Esophagus (tissue), 2 donors: ENCODE data around the gene FSCN2. TPM values are rescaled to one million over a fixed set of nuclear protein-coding genes. Genes with fewer than 3 reads are reported as not detected.

Experiments used
- H3K27ac ChIP-seq, 2 donors: one replicate each; pipeline ENCODE4 v1.5.1; 2013; ENCODE audit warnings: low read depth in 2 of 2, mild to moderate bottlenecking in 2 of 2, inconsistent platforms in 1 of 2, low read length in 1 of 2, moderate library complexity in 1 of 2
- H3K27me3 ChIP-seq, 2 donors: one replicate each; pipeline ENCODE4 v1.6.1; 2013; ENCODE audit warnings: low read length in 2 of 2, control low read depth in 1 of 2, mild to moderate bottlenecking in 1 of 2; ENCODE audit not compliant: insufficient read depth in 2 of 2, control insufficient read depth in 1 of 2
- H3K36me3 ChIP-seq, 2 donors: one replicate each; pipeline ENCODE4 v1.6.1; 2013; ENCODE audit warnings: low read length in 1 of 2; ENCODE audit not compliant: control insufficient read depth in 2 of 2, insufficient read depth in 2 of 2
- H3K4me1 ChIP-seq, 2 donors: one replicate each; pipeline ENCODE4 v1.6.1; 2013; ENCODE audit warnings: low read length in 1 of 2; ENCODE audit not compliant: control insufficient read depth in 2 of 2, insufficient read depth in 2 of 2
- H3K4me3 ChIP-seq, 2 donors: one replicate each; pipeline ENCODE4 v1.5.1; 2013; ENCODE audit warnings: low read length in 2 of 2, mild to moderate bottlenecking in 2 of 2, low read depth in 1 of 2, moderate library complexity in 1 of 2
- H3K9me3 ChIP-seq, 2 donors: one replicate each; pipeline ENCODE4 v1.6.1; 2013; ENCODE audit warnings: mild to moderate bottlenecking in 2 of 2, low read depth in 1 of 2, low read length in 1 of 2, moderate library complexity in 1 of 2; ENCODE audit not compliant: control insufficient read depth in 2 of 2, insufficient read depth in 1 of 2
- WGBS, 2 donors: extraction: QIAGEN DNeasy Blood & Tissue Kit; methylation state at CpG; one replicate each; pipeline ENCODE4 v1.1.7; 2013; 5-methylcytosine and 5-hydroxymethylcytosine counted together
- polyA plus RNA-seq, 2 donors: library from polyadenylated mRNA; stranded (reverse); fragments of 200-250 nt; gene quantifications; one replicate each; pipeline ENCODE4 v1.2.3, GENCODE V29; 2013
- donor health status: healthy with polysubstance abuse.
- donor health status: Bipolar disorder and iron deficiency.

FSCN2 gene, protein sequence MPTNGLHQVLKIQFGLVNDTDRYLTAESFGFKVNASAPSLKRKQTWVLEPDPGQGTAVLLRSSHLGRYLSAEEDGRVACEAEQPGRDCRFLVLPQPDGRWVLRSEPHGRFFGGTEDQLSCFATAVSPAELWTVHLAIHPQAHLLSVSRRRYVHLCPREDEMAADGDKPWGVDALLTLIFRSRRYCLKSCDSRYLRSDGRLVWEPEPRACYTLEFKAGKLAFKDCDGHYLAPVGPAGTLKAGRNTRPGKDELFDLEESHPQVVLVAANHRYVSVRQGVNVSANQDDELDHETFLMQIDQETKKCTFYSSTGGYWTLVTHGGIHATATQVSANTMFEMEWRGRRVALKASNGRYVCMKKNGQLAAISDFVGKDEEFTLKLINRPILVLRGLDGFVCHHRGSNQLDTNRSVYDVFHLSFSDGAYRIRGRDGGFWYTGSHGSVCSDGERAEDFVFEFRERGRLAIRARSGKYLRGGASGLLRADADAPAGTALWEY
- polyA plus RNA-seq, result 1 to 10 TPM in 1 of 2 donors, under 1 TPM in 1; 0.54 to 2.0 TPM

DNA sequence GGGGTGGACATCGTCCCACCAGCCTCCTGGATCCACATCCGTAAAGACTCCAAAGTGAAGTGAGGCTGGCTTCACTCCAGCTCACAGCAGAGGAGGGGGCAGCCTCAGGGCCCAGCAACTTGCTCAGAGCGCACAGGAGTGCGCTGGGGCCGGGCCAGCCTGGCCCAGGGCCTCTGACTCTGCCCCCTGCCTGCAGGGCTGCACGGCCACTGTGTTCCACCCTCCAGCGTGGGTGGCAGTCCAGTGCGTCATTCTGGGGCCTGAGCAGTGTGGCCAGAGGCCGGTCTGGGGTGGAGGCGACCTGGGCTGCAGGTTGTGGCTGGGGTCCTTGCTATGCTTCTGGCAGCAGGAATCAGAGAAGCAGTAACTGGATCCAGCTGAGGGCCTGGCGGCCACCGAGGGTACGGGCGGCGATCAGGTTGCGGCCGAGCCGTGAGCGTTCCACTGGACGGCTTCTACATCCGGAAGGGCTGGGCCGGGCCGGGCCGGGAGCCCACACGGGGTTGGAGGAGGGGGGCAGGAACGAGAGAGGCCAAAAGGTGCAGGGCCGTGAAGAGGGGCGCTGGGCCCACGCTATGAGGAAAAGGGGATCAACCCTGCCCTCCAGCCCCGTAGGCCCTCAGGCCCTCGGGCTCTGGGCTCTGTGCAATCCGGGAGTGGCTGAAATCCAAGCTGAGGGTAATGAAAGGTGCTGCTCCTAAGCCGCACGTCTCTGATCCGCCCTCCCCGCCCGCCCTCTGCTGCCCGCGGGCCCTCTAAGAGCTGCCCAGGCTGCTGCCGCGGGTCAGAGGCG lies at the start of gene FSCN2:
FSCN2 (plus strand) TSS at position 787 of the 793 bp plus-strand sequence. CDS start 155 bp downstream, outside the sequence.
- 27 to 36% methylated on average over 36 to 42 of the region's 42 CpGs for WGBS, 2 donors
- H3K4me3 ChIP-seq, result no peak within 1 kb of the TSS
- H3K27ac ChIP-seq, result no peak within 1 kb of the TSS
- peaks cover 0 to 9% of the 10 kb centered on the region in 2 donors for H3K9me3 ChIP-seq
- peaks cover 0 to 15% of the 10 kb centered on the region in 2 donors for H3K4me1 ChIP-seq
- H3K27me3 ChIP-seq, result peaks cover 0 to 7% of the 10 kb centered on the region in 2 donors
- no peaks in the 10 kb centered on the region for H3K36me3 ChIP-seq

DNA sequence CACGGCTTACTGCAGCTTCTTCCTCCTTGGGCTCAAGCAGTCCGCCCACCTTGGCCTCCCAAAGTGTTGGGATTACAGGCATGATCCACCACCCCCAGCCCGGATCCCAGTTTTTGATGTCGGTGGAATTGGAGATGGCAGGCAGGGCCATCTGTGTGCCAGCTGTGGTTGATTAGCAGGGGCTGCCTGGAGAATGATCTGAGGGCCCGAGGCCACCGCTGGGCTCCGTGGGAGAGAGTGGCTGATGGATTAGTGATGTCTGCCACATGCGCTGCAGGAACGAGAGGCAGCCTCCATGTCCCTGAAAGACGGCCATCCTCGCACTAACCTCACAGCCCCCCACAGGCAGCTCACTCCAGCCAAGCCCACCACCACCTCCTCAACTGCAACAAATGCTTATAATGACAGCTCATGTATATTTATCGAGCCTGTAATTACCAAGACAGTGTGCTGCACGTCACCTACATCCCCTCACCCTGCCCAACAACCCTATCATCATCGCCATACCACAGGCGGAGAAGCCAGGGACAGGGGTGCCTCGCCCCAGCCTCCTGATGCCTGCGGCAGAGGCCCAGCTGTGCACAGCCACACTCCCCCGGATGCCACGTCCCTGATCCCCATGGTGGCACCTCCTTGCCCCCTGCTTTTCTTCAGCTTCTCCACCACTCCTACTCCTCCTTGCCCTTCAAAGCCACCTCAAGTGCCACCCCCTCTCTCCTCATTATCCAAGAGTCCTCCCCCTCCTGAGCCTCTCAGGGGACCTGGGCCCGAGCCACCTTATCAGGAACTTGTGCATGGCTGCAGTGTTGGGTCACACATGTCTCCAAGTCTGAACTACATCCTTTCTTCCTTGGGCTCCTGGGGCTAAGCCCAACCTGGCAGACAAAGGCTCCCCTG lies 48.8 kb upstream of the FSCN2 start:
- no peak overlapping the region for H3K27ac ChIP-seq
- no peaks in the 10 kb centered on the region for H3K27me3 ChIP-seq
- H3K36me3 ChIP-seq, result no peaks in the 10 kb centered on the region
- H3K4me3 ChIP-seq, result no peak overlapping the region
- H3K9me3 ChIP-seq, result peaks cover 0 to 2% of the 10 kb centered on the region in 2 donors
- 84 to 90% methylated on average over 20 of the region's 20 CpGs for WGBS, 2 donors
- H3K4me1 ChIP-seq, result peaks cover 8 to 13% of the 10 kb centered on the region in 2 donors

DNA sequence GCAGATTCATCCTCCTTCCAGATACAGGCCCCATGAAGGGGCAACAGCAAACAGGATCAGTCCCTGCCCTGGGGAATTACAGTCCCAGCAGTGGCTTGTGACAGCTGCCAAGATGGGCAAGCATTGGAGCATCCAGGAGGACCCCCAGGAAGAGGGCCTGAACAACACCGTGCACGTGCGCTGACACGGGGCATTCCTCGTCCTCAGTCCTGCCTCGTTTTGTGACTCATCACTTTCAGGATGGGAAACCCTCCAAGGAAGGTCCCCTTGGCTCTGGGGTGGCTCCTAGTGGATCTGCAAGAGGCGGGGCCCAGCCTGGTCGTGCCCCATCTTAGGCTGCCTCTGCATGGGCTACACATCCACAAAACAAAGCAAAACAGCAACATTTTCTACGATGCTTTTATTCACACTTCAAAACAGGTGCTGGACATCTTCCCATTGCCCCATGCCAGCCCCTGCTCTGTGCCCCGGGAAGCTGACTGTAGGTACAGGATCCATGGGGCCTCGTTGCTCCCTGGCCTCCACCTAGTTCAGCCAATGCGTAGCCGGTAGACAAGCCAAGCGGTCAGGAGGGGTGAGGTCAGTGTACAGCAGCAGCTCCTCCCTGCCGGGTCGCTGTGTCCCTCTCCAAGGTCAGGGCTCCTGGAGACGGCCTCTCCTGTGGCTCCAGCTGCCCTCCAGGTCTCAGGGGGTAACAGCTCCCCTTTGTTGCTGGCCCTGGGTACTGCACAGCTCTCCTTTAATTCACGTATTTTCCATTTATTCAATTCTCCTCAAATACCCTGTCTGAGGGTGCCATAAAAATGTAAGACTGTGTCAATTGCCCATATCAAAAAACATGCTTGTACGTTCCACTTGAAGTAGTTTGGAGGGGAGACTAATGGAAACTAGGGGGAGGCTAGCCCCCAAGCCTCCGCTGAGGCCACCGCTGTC lies 47.8 kb upstream of the FSCN2 start:
- Histone ChIP-seq H3K27ac (no peak overlapping the region), H3K4me3 (peak overlapping the region in 1 of 2 donors; percentile 35), H3K9me3 (peaks cover 0 to 2% of the 10 kb centered on the region in 2 donors), H3K27me3 (no peaks in the 10 kb centered on the region), H3K36me3 (no peaks in the 10 kb centered on the region), H3K4me1 (peaks cover 8 to 13% of the 10 kb centered on the region in 2 donors)
- WGBS, 2 donors, result 60 to 62% methylated on average over 21 of the region's 21 CpGs

DNA sequence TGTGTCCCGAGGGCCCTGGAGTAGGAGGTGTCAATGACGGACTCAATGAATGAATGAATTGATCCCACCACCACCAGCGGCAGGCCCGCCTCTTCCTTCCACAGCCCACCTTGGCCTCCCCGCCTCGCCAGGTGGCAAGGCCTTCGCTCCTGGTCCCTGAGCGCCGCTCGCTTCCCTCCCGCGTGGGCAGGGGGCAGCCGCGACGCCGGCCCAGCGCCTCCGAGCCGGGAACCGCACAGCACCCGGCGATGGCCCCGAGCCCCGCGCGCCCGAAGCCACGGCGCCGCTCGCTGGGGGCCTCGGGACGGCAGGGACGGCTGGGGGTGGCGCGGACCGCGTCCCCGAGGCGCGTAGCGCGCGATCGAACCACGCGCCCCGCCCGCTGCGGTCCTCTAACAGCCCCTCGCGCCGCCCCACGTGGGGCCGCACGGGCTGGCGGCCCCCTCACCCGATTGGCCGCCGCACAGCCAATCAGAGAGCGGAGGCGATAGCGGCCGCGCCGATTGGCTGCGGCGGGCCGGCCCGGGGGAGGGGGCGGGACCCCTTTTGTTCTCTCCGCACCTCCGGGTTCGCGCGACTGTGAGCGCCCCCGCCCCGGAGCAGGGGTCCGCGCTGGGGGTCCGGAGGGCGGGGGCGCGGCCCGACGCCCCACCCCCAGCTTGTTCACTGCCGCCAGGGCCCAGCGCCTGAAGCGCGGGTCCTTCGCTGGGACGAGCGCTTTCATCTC lies 46.9 kb upstream of the FSCN2 start:
- H3K9me3 ChIP-seq, result peaks cover 0 to 2% of the 10 kb centered on the region in 2 donors
- H3K4me1 ChIP-seq, result peaks cover 8 to 13% of the 10 kb centered on the region in 2 donors
- H3K4me3 ChIP-seq, result peak overlapping the region; percentile 25 to 35
- H3K27me3 ChIP-seq, result no peaks in the 10 kb centered on the region
- no peak overlapping the region for H3K27ac ChIP-seq
- no peaks in the 10 kb centered on the region for H3K36me3 ChIP-seq
- 8 to 9% methylated on average over 61 to 94 of the region's 94 CpGs for WGBS, 2 donors

DNA sequence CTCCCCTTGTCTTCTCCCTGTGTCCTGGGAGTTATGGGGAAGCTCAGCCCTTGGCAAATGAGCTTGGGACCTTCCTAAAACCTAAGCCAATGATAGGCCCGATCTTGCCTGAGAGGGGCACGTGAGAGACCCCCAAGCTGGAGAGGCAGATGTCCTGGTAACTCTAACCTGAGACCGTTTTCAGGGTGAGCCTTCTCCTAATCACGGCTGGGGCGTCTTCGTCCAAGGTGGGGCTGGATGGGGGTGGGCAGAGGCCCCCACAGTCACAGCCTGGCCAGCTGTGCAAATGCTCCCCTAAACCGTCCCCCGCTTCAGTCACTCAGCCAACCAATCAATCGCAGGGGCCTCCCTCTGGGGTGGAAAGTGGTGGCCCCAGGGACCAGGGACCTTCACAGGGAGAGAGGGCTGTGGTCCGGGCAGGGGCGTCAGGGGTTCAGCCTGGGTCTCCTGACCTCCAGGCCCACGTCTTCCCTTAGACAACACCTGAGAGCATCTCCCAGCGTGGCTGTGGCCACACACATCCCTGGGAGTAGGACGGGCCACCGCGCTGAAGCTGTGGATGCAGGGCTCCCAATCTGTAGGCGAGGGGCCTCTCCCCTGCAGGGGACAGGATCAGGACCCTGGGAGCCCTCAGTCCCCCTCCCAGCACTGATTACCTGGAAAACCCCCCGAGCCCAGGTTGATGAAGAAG lies 46.2 kb upstream of the FSCN2 start:
- no peaks in the 10 kb centered on the region for H3K36me3 ChIP-seq
- H3K27ac ChIP-seq, result no peak overlapping the region
- no peaks in the 10 kb centered on the region for H3K9me3 ChIP-seq
- H3K4me3 ChIP-seq, result peak overlapping the region in 1 of 2 donors; percentile 35
- no peaks in the 10 kb centered on the region for H3K27me3 ChIP-seq
- peaks cover 8 to 13% of the 10 kb centered on the region in 2 donors for H3K4me1 ChIP-seq
- 69% methylated on average over 18 of the region's 18 CpGs for whole genome bisulfite sequencing, 2 donors

DNA sequence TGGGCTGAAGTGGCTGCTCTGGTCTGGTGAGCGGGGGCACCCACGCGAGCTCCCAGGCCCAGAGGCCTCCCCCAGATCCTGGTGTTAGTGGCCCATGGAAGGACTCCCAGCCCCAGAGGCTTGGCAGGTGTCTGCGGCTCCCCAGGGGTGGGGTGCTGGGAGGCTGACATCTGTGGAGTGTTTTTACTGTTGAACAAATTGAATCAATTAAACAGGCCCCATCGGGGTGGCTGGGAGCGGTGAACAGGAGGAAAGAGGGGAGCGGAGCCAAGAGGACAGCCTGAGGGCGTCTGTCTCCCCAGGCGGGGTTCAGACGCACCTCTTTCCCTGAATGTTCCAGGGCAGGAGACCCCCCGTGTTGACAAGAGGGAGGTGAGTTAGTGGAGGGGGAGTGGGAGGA lies 45.5 kb upstream of the FSCN2 start:
- no peaks in the 10 kb centered on the region for H3K9me3 ChIP-seq
- no peak overlapping the region for H3K27ac ChIP-seq
- no peaks in the 10 kb centered on the region for H3K36me3 ChIP-seq
- WGBS, 2 donors, result 52 to 67% methylated on average over 11 of the region's 11 CpGs
- H3K27me3 ChIP-seq, result no peaks in the 10 kb centered on the region
- H3K4me3 ChIP-seq, result no peak overlapping the region
- peaks cover 11 to 16% of the 10 kb centered on the region in 2 donors for H3K4me1 ChIP-seq

DNA sequence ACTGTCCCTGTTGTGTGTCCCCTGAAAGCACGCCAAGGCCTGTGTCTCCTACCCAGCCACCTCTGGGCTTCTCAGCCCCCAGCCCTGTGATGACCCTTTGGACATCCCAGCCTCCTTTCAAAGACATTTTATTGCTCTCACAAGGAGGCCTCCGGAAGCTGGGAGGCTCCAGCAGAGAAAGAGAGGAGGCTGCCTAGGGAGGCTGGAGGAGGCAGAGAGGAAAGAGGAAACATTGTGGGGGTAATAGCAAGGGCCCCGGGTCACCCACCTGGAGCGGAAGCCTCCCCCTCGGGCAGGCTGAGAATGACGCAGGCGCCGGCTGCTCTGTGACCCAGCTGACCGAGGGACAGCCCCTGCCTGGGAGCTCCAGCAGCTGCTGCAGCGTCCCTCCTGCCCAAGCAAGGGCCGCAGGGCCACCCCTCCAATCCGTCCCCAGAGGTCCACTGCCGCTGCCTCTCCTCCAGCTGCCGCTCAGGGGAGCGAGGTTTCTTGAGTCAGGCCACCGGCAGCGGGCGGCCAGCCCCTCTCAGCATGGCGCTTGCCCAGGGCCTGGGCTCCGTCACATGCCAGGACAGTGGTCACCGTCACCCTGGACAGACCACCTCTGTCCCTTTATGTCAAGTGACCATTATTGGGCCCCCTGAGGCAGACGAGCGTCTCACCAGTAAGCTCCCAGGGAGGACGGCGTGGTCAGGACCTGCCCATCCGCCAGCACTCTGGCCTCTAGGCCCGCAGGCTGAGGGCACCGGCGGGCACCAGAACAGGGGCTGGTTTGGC lies 44.9 kb upstream of the FSCN2 start:
- Histone ChIP-seq H3K27me3 (no peaks in the 10 kb centered on the region), H3K4me3 (peak overlapping the region in 1 of 2 donors; percentile 38), H3K27ac (no peak overlapping the region), H3K4me1 (peaks cover 12 to 17% of the 10 kb centered on the region in 2 donors), H3K9me3 (no peaks in the 10 kb centered on the region), H3K36me3 (no peaks in the 10 kb centered on the region)
- WGBS, 2 donors, result 47 to 70% methylated on average over 29 of the region's 29 CpGs
